ENCODE measurements around the gene GP2.

The GP2 gene

DNA sequence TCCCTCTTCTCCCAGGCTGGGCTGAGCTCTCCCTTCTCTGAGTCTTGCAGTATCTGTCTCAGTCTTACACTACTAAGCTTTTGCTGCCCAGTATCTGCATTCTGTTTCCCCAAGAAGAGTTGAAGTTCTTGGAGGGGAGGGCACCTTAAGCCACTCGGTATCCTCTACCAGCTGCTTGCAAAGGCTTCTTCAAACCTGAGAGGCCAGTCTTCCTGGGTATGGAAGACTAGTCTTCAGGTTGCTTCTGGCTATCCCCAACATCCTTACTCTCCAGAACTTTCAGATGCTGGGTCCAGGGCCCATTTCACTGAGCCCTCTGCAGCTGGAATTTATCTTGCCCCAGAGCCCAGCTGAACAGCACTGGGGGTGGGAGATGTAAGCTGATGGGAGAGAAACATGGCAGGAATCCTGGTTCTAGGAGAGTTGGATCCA, 20.1 kb downstream of the GP2 start:
- DNase-seq (ENCODE audit: low read depth in 2 of 2) = no peak

DNA sequence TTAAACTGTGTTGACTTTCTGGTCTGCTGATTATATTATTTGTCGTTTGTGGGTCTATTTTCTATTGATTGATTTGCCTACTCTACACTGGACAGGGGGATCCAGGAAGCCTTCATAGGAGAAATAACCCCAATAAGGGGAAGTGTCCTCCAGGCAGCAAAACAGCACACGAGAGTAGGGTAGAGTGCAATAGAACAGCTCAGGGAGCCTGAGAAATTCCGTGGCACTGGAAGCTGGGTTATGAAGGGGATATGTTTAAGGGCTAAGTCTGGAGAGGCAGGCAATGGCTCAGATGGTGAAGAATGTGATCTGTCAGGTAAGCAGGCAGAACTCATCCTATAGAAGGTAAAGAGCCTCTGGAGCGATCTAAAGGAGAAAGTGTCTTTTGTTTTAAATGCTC, 20.9 kb downstream of the GP2 start:
- DNase-seq (ENCODE audit: low read depth in 2 of 2) = no peak

DNA sequence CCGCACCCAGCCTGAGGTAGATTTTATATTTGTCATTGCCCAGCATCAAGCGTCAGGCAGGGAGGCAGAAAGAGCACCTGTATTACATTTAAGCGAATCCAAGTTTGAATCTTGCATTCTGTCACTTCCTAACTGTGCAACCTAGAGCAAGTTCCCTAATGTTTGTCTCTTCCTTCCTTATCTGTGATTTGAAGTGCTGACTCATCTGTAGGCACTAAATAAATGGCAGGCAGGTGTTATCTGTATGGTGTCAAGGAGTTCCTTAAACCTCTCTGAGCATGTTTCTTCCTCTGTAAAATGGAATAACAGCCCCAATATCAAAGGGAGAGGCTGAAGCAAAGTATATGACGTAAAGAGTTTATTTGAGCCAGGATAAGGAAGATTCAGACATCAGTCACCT, 24.3 kb downstream of the GP2 start:
- no peak for DNase-seq (ENCODE audit: low read depth in 2 of 2)

DNA sequence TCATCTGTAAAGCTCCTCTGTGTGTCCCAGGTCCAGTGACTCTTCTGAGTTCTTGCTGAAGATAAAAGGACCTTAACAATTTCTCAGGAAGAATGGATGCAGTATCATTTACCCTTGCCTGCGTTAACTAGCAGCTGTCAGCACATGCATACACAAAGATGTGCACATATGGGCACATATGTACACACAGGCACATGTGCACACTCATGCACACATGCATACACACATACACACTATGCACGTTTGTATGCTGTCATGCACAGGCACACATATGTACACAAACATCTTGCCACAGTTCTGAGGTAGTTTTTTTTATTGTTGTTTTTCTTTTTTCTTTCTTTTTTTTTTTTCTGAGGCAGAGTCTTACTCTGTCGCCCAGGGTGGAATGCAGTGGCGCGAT, 24.9 kb downstream of the GP2 start:
- no peak for DNase-seq (ENCODE audit: low read depth in 2 of 2)

DNA sequence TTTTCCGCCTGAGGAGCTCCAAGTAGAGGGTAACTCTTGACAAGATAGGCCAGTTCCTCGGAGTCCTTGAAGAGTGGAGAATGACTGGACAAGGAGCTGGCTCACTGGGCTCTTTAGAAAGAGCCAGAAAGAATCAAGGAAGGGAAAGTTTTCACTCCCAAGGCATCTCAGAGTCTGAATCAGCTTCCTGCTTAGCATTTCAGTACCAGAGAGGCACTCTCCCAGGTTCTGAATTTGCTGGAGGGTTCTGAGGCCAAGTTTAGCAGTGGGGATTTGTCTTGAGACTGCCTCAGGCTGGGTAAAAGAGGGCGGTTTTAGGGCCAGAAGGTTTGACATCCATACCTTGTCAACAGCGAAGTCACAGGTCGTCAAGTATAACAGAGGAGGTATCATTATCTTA, 25.5 kb downstream of the GP2 start:
- DNase-seq (ENCODE audit: low read depth in 2 of 2) = no peak

DNA sequence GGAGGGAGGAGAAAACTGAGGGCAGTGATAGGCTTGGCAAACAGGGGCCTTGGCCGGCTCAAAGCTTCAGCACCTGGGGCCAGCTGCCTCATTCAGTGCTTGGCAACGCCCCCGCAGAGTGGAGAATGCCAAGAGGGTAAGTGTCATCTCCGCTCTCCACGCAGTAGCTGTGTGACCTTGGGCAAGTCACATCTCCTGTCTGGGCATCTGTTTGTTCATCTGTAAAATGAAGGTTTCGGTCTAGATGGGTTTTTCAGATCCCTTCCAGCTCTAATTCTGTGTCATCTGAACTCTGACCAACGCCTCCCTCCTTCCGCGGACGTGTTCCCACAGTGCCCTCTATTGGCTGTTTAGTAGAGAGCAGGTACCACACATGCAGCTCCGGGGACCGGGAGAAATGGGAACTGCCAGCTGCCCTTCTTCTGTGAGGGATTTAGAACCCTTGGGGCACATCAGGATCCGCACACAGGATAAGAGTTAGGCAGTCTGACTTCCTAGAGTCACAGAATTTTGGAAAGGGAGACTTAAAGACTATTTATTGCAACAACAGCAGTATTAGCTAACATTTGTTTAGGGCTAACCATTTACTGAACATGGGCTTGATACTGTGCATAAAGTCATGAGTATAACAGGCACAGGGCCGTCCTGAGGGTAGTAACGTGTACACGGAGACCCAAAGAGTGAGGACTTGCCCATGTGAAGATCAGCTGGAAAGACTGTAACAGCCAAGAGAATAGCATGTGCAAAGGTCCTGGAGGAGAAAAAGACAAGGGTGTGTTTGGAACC, 26.8 kb downstream of the GP2 start:
- peak in 1 of 2 donors; percentile 0 for DNase-seq (ENCODE audit: low read depth in 2 of 2)

- no peak for DNase-seq (ENCODE audit: low read depth in 2 of 2)
These were observed 28.9 kb downstream of the GP2 start for GRCh38 chr16:20298452-20298851.

DNA sequence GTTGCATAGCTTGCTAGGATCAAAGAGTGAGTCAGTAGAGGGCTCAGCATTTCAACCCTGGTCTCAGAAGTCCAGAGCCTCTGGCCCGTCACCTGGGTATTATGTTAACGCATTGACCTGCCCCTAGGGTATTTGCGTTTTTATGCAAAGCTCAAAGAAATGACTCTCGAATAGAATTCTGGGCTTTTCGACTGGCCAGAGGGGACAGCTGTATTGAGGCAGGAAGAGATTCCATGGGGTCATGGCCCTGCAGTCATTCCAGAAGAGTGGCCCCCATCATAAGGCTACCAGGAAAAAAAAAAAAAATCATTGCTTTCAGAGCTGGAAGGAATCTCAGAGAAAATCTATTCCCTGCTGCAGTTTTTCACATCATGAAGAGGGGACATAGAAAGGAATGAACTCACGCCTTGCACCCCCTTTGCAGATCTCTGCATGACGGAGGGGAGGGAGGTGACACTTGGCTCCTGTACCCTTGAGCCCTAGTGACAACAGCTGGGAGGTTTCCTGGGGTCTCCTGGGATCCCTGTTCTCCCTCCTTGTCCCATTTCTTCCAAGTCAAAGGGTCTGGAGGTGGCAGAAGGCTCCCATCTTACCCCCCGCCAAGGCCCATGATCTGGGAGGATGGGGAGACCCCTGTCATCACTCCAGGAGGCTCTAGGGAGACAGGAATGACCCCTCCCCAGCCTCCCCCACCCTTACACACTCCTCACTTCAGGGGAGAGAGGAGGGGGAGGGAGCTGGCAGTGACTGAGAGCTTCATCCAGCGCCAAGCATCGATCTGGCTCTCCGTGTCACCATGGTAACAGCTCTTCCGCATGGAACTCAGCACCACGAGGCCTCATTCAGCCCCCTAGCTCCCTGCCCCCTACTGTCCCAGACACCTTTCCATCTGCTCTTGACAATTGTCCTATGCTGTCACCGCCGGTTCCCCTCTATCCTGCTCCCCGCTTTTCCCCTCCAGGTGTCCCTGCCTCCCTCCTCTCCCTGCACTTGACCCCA, 35.8 kb downstream of the GP2 start:
- no peak for DNase-seq (ENCODE audit: low read depth in 2 of 2)

GRCh38 chr16:20289571-20289970, 37.7 kb downstream of the GP2 start:
- DNase-seq (ENCODE audit: low read depth in 2 of 2) = no peak

- DNase-seq (ENCODE audit: low read depth in 2 of 2) = no peak
These were observed 41.3 kb downstream of the GP2 start for GRCh38 chr16:20285993-20286499.

- no peak for DNase-seq (ENCODE audit: low read depth in 2 of 2)
These were observed 47.1 kb downstream of the GP2 start for GRCh38 chr16:20280259-20280658.

DNA sequence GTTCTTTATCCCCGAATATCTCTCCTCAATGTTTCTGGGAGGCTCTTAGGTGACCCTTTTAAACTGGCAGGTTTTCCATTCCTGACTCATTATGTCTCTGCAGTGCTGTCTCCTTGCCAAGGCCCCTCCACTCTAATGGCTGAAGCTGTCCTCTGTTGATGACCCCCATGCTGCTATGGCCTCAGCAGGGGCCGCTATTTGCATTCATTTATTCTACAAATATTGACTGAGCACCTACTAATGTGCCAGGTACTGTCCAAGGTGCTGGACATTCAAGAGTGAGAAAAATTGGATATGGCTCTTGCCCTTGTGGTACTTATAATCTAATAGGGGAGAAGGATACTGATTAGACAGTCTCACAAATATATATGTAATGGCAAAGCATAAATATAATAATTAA, 55.4 kb downstream of the GP2 start:
- DNase-seq (ENCODE audit: low read depth in 2 of 2) = no peak

- no peak for DNase-seq (ENCODE audit: low read depth in 2 of 2)
These were observed 58.9 kb downstream of the GP2 start for GRCh38 chr16:20268409-20268808.

DNA sequence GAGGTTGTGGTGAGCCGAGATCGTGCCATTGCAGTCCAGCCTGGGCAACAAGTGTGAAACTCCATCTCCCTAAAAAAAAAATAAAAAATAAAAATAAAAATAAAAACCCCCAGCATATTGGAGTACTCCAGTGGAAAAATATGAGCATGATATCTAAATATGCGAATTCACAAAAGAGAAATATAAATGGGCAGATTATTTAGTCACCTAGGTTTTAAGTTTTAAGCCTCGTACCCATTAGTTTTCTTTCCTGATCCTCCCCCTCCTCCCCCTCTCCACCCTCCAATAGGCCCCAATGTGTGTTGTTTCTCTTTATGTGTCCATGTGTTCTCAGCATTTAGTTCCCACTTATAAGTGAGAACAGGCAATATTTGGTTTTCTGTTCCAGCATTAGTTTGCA, 62.3 kb downstream of the GP2 start:
- no peak for DNase-seq (ENCODE audit: low read depth in 2 of 2)

DNA sequence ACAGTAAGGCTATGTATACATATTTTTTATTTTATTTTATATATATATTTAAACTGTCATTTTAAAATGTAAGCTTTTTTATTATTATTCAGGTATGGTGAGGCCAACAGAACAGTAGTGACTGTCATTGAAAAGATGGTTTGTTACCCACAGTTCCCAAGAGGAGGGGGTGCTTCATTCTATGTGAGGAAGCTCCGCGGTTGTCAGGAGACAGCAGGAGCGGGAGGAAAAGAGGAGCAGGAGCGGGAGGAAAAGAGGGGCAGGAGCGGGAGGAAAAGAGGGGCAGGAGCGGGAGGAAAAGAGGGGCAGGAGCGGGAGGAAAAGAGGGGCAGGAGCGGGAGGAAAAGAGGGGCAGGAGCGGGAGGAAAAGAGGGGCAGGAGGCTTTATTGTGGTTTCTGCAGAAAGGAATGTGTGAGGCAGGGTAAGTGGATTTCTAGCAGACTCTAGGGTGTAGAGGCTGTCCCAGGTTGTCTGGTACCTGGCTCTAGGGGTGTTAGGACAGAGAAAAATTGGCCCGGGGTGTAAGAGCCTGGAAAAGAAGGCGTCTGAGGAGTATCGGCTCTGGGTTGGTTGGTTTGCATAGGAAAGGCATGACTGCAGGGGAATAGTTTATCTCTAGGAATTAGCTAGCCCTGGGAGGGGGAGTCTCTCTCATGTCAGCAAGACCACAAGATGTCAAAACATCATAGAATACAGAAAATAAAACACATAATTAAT, 64.0 kb downstream of the GP2 start:
- no peak for DNase-seq (ENCODE audit: low read depth in 2 of 2)

DNA sequence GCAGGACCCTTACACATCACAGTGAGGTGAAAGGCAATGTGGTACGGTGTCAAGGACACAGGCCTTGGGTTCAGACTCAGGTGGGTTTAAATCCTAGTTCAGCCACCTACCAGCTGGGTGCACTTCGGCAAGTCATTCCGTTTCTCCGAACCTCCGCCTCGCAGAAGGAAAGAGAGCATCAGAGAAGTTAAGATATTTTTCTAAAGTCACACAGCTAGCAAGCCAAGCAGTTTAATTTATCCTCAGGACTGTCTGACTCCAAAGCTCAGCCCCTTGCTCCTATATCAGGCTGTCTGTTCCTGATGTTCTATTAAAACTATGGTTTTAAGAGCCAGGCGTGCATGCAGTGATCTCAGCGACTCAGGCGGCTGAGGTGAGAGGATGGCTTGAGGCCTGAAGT, 65.1 kb downstream of the GP2 start:
- no peak for DNase-seq (ENCODE audit: low read depth in 2 of 2)

- no peak for DNase-seq (ENCODE audit: low read depth in 2 of 2)
These were observed 66.9 kb downstream of the GP2 start for GRCh38 chr16:20260215-20261009.

All from stimulated activated CD8-positive, alpha-beta memory T cell treated with anti-CD3 and anti-CD28 coated beads, Interleukin-7, amount 100 ng/mL, for 1 hour (primary cell).